ENCODE measurements around the gene CNOT8.

GRCh38 chr5:154900066-154900465 is 41.6 kb downstream of the CNOT8 start:
- TF ChIP-seq POLR2AphosphoS5 (IDR thresholded peaks at IDR 0.05), result no peak
- TF ChIP-seq CTCF (IDR thresholded peaks at IDR 0.05 in 8 of 11, conservative IDR thresholded peaks at IDR 0.05 in 3 of 11), result no peak
